Activated B cell treated with CpG ODN at 0.5 μM for 24 hours (primary cell): ENCODE measurements around the gene HOOK1. TPM values are rescaled to one million over a fixed set of nuclear protein-coding genes. Genes with fewer than 3 reads are reported as not detected.

Experiments used
- ATAC-seq: fragments of 200-7000 bp; cut with Tn5 transposase; one replicate; pipeline ENCODE4 v1.10.0; 2021; ENCODE audit warnings: low read depth, mild to moderate bottlenecking, moderate library complexity
- CTCF ChIA-PET: fragments of 350-600 bp; sonication (Branson Sonifier 250); formaldehyde crosslinking; loops from one replicate; lab custom pipeline; 2021; ENCODE audit warnings: antibody characterized with exemption; lab: Charles Lee
- POLR2A ChIA-PET: fragments of 350-600 bp; sonication (Branson Sonifier 250); formaldehyde crosslinking; loops from one replicate; lab custom pipeline; 2021; ENCODE audit warnings: antibody characterized with exemption; lab: Charles Lee
- DNase-seq: peaks from one replicate; pipeline ENCODE4 v3.0.0; 2022
- H3K27ac Mint-ChIP-seq: one replicate; pipeline ENCODE4 v1.8.0; 2020; ENCODE audit warnings: mixed read lengths
- H3K27me3 Mint-ChIP-seq: one replicate; pipeline ENCODE4 v1.8.0; 2021; ENCODE audit warnings: mixed read lengths
- H3K36me3 Mint-ChIP-seq: one replicate; pipeline ENCODE4 v1.8.0; 2021; ENCODE audit warnings: low read depth, mixed read lengths
- H3K4me1 Mint-ChIP-seq: one replicate; pipeline ENCODE4 v1.8.0; 2021; ENCODE audit warnings: mixed read lengths
- H3K4me3 Mint-ChIP-seq: one replicate; pipeline ENCODE4 v1.8.0; 2020; ENCODE audit warnings: mild to moderate bottlenecking, mixed read lengths
- H3K9me3 Mint-ChIP-seq: one replicate; pipeline ENCODE4 v1.8.0; 2020; ENCODE audit warnings: mixed read lengths
- intact Hi-C: fragments of 100-400 bp; cut with micrococcal nuclease; formaldehyde crosslinking; loops from one replicate; pipeline ENCODE4 v1.15.1; 2024
- total RNA-seq: library from RNA; stranded (reverse); gene quantifications from 2 replicates; pipeline ENCODE4 v1.2.3, GENCODE V29; 2022
- TF ChIP-seq, protein P1 (sequence below): fragments of 200-600 bp; IDR thresholded peaks from one replicate; pipeline ENCODE4 v1.8.0; 2022; ENCODE audit warnings: antibody characterized with exemption, mild to moderate bottlenecking

Gene HOOK1
- total RNA-seq, 1 donor from 2014 or later = 11.5 TPM

DNA sequence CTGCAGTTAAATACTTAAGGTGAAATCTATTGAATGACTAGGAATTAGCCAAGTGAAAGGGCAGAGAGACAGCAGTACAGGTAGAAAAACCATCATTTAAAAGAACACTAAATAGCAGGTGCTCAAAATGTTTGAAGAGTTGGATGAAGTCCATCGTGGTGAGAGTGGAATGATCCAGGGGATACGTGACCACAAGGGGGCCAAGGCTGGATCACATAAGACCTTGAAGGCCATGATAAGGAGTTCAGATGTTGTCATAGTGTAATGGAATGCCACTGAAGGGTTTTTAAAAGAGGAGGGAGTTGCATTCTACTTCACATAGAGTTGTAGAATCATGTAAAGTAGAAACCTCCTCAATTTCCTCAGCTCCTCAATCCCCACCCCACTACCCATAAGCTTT lies 34.8 kb upstream of the HOOK1 start:
- Mint-ChIP-seq H3K4me3 (no peak overlapping the region), H3K27me3 (no peaks in the 10 kb centered on the region), H3K9me3 (no peaks in the 10 kb centered on the region), H3K36me3 (no peaks in the 10 kb centered on the region), H3K27ac (no peak overlapping the region), H3K4me1 (no peaks in the 10 kb centered on the region)
- no peak for DNase-seq
- intact Hi-C loops = no loop called here
- TF ChIP-seq, protein P1, sequence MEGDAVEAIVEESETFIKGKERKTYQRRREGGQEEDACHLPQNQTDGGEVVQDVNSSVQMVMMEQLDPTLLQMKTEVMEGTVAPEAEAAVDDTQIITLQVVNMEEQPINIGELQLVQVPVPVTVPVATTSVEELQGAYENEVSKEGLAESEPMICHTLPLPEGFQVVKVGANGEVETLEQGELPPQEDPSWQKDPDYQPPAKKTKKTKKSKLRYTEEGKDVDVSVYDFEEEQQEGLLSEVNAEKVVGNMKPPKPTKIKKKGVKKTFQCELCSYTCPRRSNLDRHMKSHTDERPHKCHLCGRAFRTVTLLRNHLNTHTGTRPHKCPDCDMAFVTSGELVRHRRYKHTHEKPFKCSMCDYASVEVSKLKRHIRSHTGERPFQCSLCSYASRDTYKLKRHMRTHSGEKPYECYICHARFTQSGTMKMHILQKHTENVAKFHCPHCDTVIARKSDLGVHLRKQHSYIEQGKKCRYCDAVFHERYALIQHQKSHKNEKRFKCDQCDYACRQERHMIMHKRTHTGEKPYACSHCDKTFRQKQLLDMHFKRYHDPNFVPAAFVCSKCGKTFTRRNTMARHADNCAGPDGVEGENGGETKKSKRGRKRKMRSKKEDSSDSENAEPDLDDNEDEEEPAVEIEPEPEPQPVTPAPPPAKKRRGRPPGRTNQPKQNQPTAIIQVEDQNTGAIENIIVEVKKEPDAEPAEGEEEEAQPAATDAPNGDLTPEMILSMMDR = no peak
- ATAC-seq = no peak
- ChIA-PET POLR2A (no interaction called here), CTCF (interaction anchor here (0.9 kb wide), 1 partner anchor 34 kb away, joined by 3 read pairs; no protein-coding TSS in a partner anchor)

DNA sequence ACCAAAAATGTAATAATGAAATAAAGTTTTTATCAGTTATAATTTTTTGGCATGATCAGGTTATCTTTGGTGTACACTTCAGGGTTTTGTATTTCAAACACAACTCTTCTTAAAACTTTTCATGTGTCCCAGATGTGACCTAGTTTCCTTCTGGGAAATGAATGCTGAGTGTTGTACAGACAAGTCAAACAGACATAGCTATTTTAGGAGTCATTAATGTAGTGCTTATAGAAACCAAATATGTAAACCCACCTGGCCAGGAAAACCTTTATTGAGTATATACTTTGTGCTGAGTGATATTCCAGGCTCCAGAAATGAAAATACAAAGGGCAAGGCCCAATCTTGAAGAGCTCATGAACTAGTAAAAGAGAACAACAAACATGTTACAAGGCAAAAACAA lies 25.9 kb upstream of the HOOK1 start:
- no peak for DNase-seq
- Mint-ChIP-seq H3K36me3 (peaks cover 3% of the 10 kb centered on the region), H3K27ac (no peak overlapping the region), H3K4me1 (no peaks in the 10 kb centered on the region), H3K4me3 (no peak overlapping the region), H3K9me3 (peaks cover 27% of the 10 kb centered on the region), H3K27me3 (peaks cover 4% of the 10 kb centered on the region)
- intact Hi-C loops = no loop called here
- CTCF ChIA-PET = no interaction called here
- TF ChIP-seq, protein P1 = no peak
- POLR2A ChIA-PET = no interaction called here
- no peak for ATAC-seq

DNA sequence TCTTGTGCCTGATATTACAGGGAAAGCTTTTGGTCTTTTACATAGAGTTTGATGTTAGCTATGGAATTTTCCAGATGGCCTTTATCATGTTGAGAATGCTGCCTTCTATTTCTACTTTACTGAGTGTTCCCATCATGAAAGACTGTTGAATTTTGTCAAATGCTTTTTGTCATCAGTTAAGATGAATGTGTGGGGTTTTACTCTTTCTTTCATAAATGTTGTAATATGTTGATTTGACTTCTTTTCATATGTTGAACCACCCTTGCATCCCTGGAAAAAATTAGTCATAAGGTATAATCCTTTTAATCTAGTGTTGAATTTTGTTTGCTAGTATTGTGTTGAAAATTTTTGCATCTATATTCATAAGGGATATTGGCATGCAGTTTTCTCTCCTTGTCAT lies 16.1 kb upstream of the HOOK1 start:
- no peak overlapping the region for H3K4me3 Mint-ChIP-seq
- no peak overlapping the region for H3K27ac Mint-ChIP-seq
- TF ChIP-seq, protein P1 = no peak
- POLR2A ChIA-PET = no interaction called here
- CTCF ChIA-PET = no interaction called here
- no peak for ATAC-seq
- H3K9me3 Mint-ChIP-seq = peaks cover 15% of the 10 kb centered on the region
- no peaks in the 10 kb centered on the region for H3K36me3 Mint-ChIP-seq
- DNase-seq = no peak
- no peaks in the 10 kb centered on the region for H3K4me1 Mint-ChIP-seq
- peaks cover 7% of the 10 kb centered on the region for H3K27me3 Mint-ChIP-seq
- intact Hi-C loops = no loop called here

DNA sequence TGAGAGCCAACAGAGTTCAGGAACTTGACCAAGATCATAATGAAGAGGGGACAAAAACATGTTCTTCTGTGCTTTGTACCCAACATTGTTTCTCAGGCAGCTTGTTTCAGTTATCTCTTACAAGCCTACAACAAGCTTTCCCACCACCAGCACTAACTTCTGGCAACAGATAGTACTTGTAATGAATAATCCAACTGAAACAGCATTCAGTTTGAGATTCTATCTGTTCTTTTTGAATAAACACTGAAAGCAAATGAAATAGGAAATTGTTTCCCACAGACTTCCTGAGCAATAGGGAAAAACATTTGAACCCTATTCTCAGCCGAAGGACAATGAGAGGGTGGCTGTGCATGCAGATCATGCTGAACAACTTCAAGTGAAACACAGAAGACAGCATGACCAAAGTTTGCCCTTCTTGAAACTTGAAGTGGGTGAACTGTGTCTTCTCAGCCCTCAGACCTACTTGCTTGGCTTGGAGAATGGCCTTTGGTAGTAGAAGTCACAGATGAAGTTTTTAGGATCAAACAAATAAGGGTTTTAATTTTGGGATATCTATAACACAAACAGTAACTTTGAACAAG lies 11.2 kb upstream of the HOOK1 start:
- H3K27me3 Mint-ChIP-seq = peaks cover 8% of the 10 kb centered on the region
- ChIA-PET POLR2A (no interaction called here), CTCF (no interaction called here)
- no peak overlapping the region for H3K27ac Mint-ChIP-seq
- ATAC-seq (no peak), DNase-seq (no peak)
- H3K4me3 Mint-ChIP-seq = no peak overlapping the region
- peaks cover 2% of the 10 kb centered on the region for H3K9me3 Mint-ChIP-seq
- no peaks in the 10 kb centered on the region for H3K36me3 Mint-ChIP-seq
- no peaks in the 10 kb centered on the region for H3K4me1 Mint-ChIP-seq
- intact Hi-C loops = no loop called here
- TF ChIP-seq, protein P1 = no peak

DNA sequence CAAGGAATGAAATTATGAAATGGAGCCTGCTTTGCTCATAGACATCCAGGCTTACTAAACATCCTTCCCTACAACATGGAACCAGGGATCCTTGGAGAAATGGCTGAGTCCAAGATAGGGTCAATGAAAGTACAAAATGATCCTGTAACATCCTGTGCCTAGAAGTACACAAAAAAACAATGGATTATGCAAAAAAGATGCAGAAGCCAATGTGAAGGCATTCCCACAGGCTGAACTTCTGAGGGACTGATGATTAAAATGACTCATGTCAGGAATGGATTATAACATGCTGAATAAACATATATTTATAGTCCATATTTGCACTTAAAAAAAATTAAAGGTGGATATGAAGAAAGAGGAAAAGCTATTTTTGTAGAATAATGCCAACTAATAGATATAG lies 10.4 kb upstream of the HOOK1 start:
- intact Hi-C loops = no loop called here

More for the DNA sequence above, 10.4 kb upstream of the HOOK1 start:
- Mint-ChIP-seq H3K27me3 (peaks cover 14% of the 10 kb centered on the region), H3K4me3 (no peak overlapping the region), H3K4me1 (no peaks in the 10 kb centered on the region), H3K27ac (no peak overlapping the region), H3K36me3 (no peaks in the 10 kb centered on the region), H3K9me3 (peaks cover 2% of the 10 kb centered on the region)
- ChIA-PET POLR2A (no interaction called here), CTCF (no interaction called here)
- TF ChIP-seq, protein P1 = no peak
- ATAC-seq (no peak), DNase-seq (no peak)
